Neutrophil (primary cell): Measurements from ENCODE around the gene MSI2.

Experiments used
- H3K27ac ChIP-seq: fragments of 200-600 bp; sonication (generic); 2 replicates; pipeline ENCODE4 v1.5.1; 2016; ENCODE audit warnings: mild to moderate bottlenecking, moderate library complexity
- H3K27me3 ChIP-seq: fragments of 200-600 bp; sonication (generic); 2 replicates; pipeline ENCODE4 v1.6.0; 2016; ENCODE audit warnings: mild to moderate bottlenecking
- H3K36me3 ChIP-seq: fragments of 200-600 bp; sonication (generic); 2 replicates; pipeline ENCODE4 v1.5.1; 2017
- H3K4me1 ChIP-seq, 2 experiments: fragments of 200-600 bp in 1 of 2; sonication (generic) in 1 of 2; 1 replicate in 1 of 2; 2 replicates in 1 of 2; pipeline versions ENCODE4 v1.5.1 to v1.6.1; 2013 to 2016; ENCODE audit warnings: low read depth in 1 of 2, low read length in 1 of 2, mild to moderate bottlenecking in 1 of 2, moderate library complexity in 1 of 2; ENCODE audit not compliant: control insufficient read depth in 1 of 2, insufficient read depth in 1 of 2
- H3K4me3 ChIP-seq, 2 experiments: fragments of 200-600 bp in 1 of 2; sonication (generic) in 1 of 2; 1 replicate in 1 of 2; 2 replicates in 1 of 2; pipeline ENCODE4 v1.5.1; 2013 to 2016; ENCODE audit warnings: low read depth in 1 of 2, low read length in 1 of 2, mild to moderate bottlenecking in 1 of 2, moderate library complexity in 1 of 2
- H3K9me3 ChIP-seq: fragments of 200-600 bp; sonication (generic); 2 replicates; pipeline ENCODE4 v1.5.1; 2016
- TF ChIP-seq, protein P1 (sequence below): fragments of 200-600 bp; sonication (generic); IDR thresholded peaks from 2 replicates; pipeline ENCODE4 v1.5.1; 2016; ENCODE audit warnings: antibody characterized with exemption

MSI2 gene

GRCh38 chr17:57387575-57387974 is 131.3 kb downstream of the MSI2 start:
- H3K27me3 ChIP-seq, result no peaks in the 10 kb centered on the region
- H3K4me3 ChIP-seq, result no peak overlapping the region
- H3K4me1 ChIP-seq, result no peaks in the 10 kb centered on the region
- TF ChIP-seq, protein P1, sequence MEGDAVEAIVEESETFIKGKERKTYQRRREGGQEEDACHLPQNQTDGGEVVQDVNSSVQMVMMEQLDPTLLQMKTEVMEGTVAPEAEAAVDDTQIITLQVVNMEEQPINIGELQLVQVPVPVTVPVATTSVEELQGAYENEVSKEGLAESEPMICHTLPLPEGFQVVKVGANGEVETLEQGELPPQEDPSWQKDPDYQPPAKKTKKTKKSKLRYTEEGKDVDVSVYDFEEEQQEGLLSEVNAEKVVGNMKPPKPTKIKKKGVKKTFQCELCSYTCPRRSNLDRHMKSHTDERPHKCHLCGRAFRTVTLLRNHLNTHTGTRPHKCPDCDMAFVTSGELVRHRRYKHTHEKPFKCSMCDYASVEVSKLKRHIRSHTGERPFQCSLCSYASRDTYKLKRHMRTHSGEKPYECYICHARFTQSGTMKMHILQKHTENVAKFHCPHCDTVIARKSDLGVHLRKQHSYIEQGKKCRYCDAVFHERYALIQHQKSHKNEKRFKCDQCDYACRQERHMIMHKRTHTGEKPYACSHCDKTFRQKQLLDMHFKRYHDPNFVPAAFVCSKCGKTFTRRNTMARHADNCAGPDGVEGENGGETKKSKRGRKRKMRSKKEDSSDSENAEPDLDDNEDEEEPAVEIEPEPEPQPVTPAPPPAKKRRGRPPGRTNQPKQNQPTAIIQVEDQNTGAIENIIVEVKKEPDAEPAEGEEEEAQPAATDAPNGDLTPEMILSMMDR, result no peak
- H3K9me3 ChIP-seq, result no peaks in the 10 kb centered on the region
- no peaks in the 10 kb centered on the region for H3K36me3 ChIP-seq
- no peak overlapping the region for H3K27ac ChIP-seq

DNA sequence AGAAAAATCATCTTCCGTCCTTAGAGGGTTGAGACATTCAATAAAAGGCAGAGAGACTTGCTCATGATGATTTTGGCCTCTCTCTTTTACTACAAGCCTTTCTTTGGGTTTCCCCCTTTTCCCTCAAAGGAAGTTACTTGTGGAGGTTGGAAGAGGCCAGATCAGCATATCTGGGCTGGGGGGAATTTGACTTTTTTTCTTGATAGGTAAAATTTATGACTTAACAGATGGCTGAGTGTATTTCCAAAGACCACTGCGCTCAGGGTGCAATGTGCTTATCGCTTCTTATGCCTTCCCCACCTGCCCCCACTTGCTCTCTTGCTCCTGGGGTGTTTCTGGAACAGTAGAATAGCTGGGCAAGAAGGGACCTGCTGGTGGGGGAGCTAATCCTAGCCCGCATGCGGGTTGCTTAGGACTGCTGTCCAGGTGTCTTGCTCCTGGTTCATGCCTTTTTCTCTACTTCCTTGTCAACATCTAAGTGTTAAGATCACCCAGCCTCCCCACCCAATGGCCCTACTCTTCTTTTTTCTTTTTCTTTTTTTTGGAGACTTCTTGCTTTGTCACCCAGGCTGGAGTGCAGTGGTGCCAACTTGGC is 131.9 kb downstream of the MSI2 start:
- H3K27me3 ChIP-seq, result no peaks in the 10 kb centered on the region
- no peak overlapping the region for H3K27ac ChIP-seq
- no peaks in the 10 kb centered on the region for H3K4me1 ChIP-seq
- TF ChIP-seq, protein P1, result no peak
- H3K9me3 ChIP-seq, result no peaks in the 10 kb centered on the region
- no peak overlapping the region for H3K4me3 ChIP-seq
- H3K36me3 ChIP-seq, result no peaks in the 10 kb centered on the region

DNA sequence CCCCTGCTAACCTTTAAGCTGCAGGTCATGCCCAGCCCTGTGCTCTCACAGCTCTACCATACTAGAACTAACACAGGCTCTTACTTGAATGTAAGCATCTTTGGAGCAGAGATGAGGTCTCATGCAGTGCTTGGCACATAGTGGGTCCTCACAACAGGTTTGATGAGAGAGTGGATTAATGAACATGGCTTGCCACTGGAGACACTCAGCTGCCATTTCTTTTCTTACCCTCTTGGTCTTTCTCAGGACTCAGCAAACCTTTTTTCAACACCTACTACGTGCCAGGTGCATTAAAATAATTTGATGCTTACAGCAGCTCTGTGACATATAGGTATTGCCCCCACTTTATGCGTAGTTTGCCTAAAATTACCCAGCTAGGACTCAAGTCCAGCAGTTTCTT is 133.2 kb downstream of the MSI2 start:
- no peaks in the 10 kb centered on the region for H3K36me3 ChIP-seq

GRCh38 chr17:57391076-57391825 is 134.9 kb downstream of the MSI2 start:
- Histone ChIP-seq H3K27ac (no peak overlapping the region), H3K4me1 (no peaks in the 10 kb centered on the region), H3K27me3 (no peaks in the 10 kb centered on the region), H3K36me3 (no peaks in the 10 kb centered on the region), H3K4me3 (no peak overlapping the region), H3K9me3 (no peaks in the 10 kb centered on the region)
- TF ChIP-seq, protein P1, result no peak

More for the DNA sequence above, 133.2 kb downstream of the MSI2 start:
- Histone ChIP-seq H3K4me3 (no peak overlapping the region), H3K4me1 (no peaks in the 10 kb centered on the region), H3K9me3 (no peaks in the 10 kb centered on the region), H3K27me3 (no peaks in the 10 kb centered on the region), H3K27ac (no peak overlapping the region)
- TF ChIP-seq, protein P1, result no peak

GRCh38 chr17:57391857-57392471 is 135.6 kb downstream of the MSI2 start:
- Histone ChIP-seq H3K27me3 (no peaks in the 10 kb centered on the region), H3K4me3 (no peak overlapping the region), H3K4me1 (no peaks in the 10 kb centered on the region), H3K9me3 (no peaks in the 10 kb centered on the region), H3K36me3 (no peaks in the 10 kb centered on the region), H3K27ac (no peak overlapping the region)
- TF ChIP-seq, protein P1, result no peak
